PC-9 (cell line): ENCODE results near the gene GPR142. TPM values are rescaled to one million over a fixed set of nuclear protein-coding genes. Genes with fewer than 3 reads are reported as not detected.

ENCODE experiments used
- Bru-seq: library from RNA; stranded (reverse); fragments of 400-500 nt; gene quantifications from one replicate; lab custom pipeline; 2021; lab: Mats Ljungman, UMichigan
- BruChase-seq, 2 experiments: library from RNA; stranded (reverse); fragments of 400-500 nt; gene quantifications; one replicate each; lab custom pipeline; 2021; lab: Mats Ljungman, UMichigan
- BruUV-seq: library from RNA; stranded (reverse); fragments of 400-500 nt; replicated peaks from 2 replicates; lab custom pipeline; 2021; lab: Mats Ljungman, UMichigan
- CTCF ChIA-PET: fragments of 300-600 bp; sonication (Branson Sonifier 250); formaldehyde crosslinking; loops from one replicate; lab custom pipeline; 2022; ENCODE audit warnings: antibody characterized with exemption; lab: Charles Lee
- POLR2A ChIA-PET: fragments of 300-600 bp; sonication (Branson Sonifier 250); formaldehyde crosslinking; loops from one replicate; lab custom pipeline; 2022; ENCODE audit warnings: antibody characterized with exemption; ENCODE audit not compliant: unreplicated experiment; lab: Charles Lee
- DNase-seq, 2 experiments: peaks; one replicate each; pipeline versions ENCODE4 v3.0.0 to v3.0.0-alpha.2; 2015 to 2022; ENCODE audit warnings: mixed read lengths in 1 of 2
- H2AFZ ChIP-seq: fragments of 200-600 bp; sonication (generic); 2 replicates; pipeline ENCODE4 v1.8.1; 2017; ENCODE audit warnings: antibody characterized with exemption
- H3F3A ChIP-seq: fragments of 200-600 bp; sonication (generic); 2 replicates; pipeline ENCODE4 v1.8.1; 2017; ENCODE audit warnings: antibody characterized with exemption, mild to moderate bottlenecking, low read depth; ENCODE audit not compliant: insufficient read depth
- H3K27ac ChIP-seq: fragments of 200-600 bp; sonication (generic); 2 replicates; pipeline ENCODE4 v1.6.1; 2016; ENCODE audit warnings: mixed run types
- H3K27me3 ChIP-seq: fragments of 200-600 bp; sonication (generic); 2 replicates; pipeline ENCODE4 v1.6.1; 2016; ENCODE audit warnings: low read depth, mixed run types; ENCODE audit not compliant: insufficient read depth
- H3K36me3 ChIP-seq: fragments of 200-600 bp; sonication (generic); 2 replicates; pipeline ENCODE4 v1.6.1; 2016; ENCODE audit warnings: low read depth, mixed run types
- H3K4me1 ChIP-seq: fragments of 200-600 bp; sonication (generic); replicated peaks from 2 replicates; pipeline ENCODE4 v1.6.1; 2016; ENCODE audit warnings: mixed run types; ENCODE audit not compliant: insufficient read depth
- H3K4me2 ChIP-seq: fragments of 200-600 bp; sonication (generic); 2 replicates; pipeline ENCODE4 v1.6.1; 2017; ENCODE audit warnings: mixed run types
- H3K4me3 ChIP-seq: fragments of 200-600 bp; sonication (generic); 2 replicates; pipeline ENCODE4 v1.6.1; 2016; ENCODE audit warnings: mixed run types
- H3K79me2 ChIP-seq: fragments of 200-600 bp; sonication (generic); 2 replicates; pipeline ENCODE4 v1.6.1; 2017; ENCODE audit warnings: low read depth, mixed run types
- H3K9me2 ChIP-seq: fragments of 200-600 bp; sonication (generic); 2 replicates; pipeline ENCODE4 v1.8.1; 2017; ENCODE audit warnings: mild to moderate bottlenecking; ENCODE audit not compliant: insufficient read depth
- H3K9me3 ChIP-seq: fragments of 200-600 bp; sonication (generic); 2 replicates; pipeline ENCODE4 v1.8.1; 2016; ENCODE audit warnings: low read depth; ENCODE audit not compliant: insufficient read depth
- H4K20me1 ChIP-seq: fragments of 200-600 bp; sonication (generic); 2 replicates; pipeline ENCODE4 v1.8.1; 2017; ENCODE audit not compliant: insufficient read depth
- CTCF ChIP-seq: fragments of 200-600 bp; sonication (generic); conservative IDR thresholded peaks from 2 replicates; pipeline ENCODE4 v1.6.1; 2017; ENCODE audit warnings: mixed run types, antibody characterized with exemption, mild to moderate bottlenecking, moderate library complexity
- EZH2 ChIP-seq: fragments of 200-600 bp; sonication (generic); IDR thresholded peaks from 2 replicates; pipeline ENCODE4 v1.8.0; 2017; ENCODE audit warnings: antibody characterized with exemption, low read depth
- intact Hi-C: fragments of 100-400 bp; cut with micrococcal nuclease; formaldehyde crosslinking; loops from one replicate; pipeline ENCODE4 v1.10.0; 2022; ENCODE audit not compliant: unreplicated experiment
- long read RNA-seq: library from polyadenylated mRNA; stranded (forward); transcript quantifications from one replicate; pipeline ENCODE4 v2.0.0, GENCODE V29; 2022
- total RNA-seq: library from RNA; stranded (reverse); gene quantifications from 2 replicates; pipeline ENCODE4 v1.2.3, GENCODE V29; 2021

The GPR142 gene, protein sequence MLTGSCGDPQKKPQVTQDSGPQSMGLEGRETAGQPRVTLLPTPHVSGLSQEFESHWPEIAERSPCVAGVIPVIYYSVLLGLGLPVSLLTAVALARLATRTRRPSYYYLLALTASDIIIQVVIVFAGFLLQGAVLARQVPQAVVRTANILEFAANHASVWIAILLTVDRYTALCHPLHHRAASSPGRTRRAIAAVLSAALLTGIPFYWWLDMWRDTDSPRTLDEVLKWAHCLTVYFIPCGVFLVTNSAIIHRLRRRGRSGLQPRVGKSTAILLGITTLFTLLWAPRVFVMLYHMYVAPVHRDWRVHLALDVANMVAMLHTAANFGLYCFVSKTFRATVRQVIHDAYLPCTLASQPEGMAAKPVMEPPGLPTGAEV
- not detected in 2 replicates for total RNA-seq
- Bru-seq, nascent RNA, result not detected
- not detected for BruChase-seq, experiment 1, labeled RNA remaining after a 2-hour chase
- BruChase-seq, experiment 2, labeled RNA remaining after a 6-hour chase, result not detected
- long read RNA-seq, result 0 reads

- intact Hi-C loops, result loop anchor here (5.0 kb wide), 2 partner anchors 155 to 500 kb away; partner anchors contain the start of gene TTYH2
- TF ChIP-seq EZH2 (no peak), CTCF (no peak)
- CTCF ChIA-PET, result interaction anchor here (1.7 kb wide), 1 partner anchor 12 kb away, joined by 7 read pairs; no protein-coding TSS in a partner anchor
- POLR2A ChIA-PET, result no interaction called here
- Histone ChIP-seq H3K9me2 (no peaks in the 10 kb centered on the region), H3F3A (no peaks in the 10 kb centered on the region), H3K79me2 (no peaks in the 10 kb centered on the region), H3K36me3 (no peaks in the 10 kb centered on the region), H3K4me3 (no peak within 1 kb of the TSS), H3K27ac (no peak within 1 kb of the TSS), H3K4me2 (no peak within 1 kb of the TSS), H4K20me1 (no peaks in the 10 kb centered on the region), H3K4me1 (no peaks in the 10 kb centered on the region), H2AFZ (no peak within 1 kb of the TSS), H3K27me3 (peaks cover 83% of the 10 kb centered on the region), H3K9me3 (no peaks in the 10 kb centered on the region)
- DNase-seq, result no peak
- BruUV-seq, result no TSS peak
Observed at GRCh38 chr17:74367206-74367605, at the start of gene GPR142. GPR142 (plus strand) TSS chr17:74367506; CDS start chr17:74369541, 2,035 bp downstream.

- H4K20me1 ChIP-seq, result no peaks in the 10 kb centered on the region
- no peaks in the 10 kb centered on the region for H3F3A ChIP-seq
- no peak overlapping the region for H3K4me3 ChIP-seq
- H3K4me2 ChIP-seq, result no peak overlapping the region
- H3K36me3 ChIP-seq, result no peaks in the 10 kb centered on the region
- H2AFZ ChIP-seq, result no peak overlapping the region
- H3K79me2 ChIP-seq, result no peaks in the 10 kb centered on the region
- TF ChIP-seq CTCF (no peak), EZH2 (no peak)
- H3K9me2 ChIP-seq, result no peaks in the 10 kb centered on the region
- H3K4me1 ChIP-seq, result no peaks in the 10 kb centered on the region
- intact Hi-C loops, result no loop called here
- BruUV-seq, result no TSS peak
- ChIA-PET POLR2A (no interaction called here), CTCF (no interaction called here)
- no peak overlapping the region for H3K27ac ChIP-seq
- no peak for DNase-seq
- no peaks in the 10 kb centered on the region for H3K9me3 ChIP-seq
- H3K27me3 ChIP-seq, result peaks cover 93% of the 10 kb centered on the region
Observed at GRCh38 chr17:74318391-74318790, 48.9 kb upstream of the GPR142 start.

DNA sequence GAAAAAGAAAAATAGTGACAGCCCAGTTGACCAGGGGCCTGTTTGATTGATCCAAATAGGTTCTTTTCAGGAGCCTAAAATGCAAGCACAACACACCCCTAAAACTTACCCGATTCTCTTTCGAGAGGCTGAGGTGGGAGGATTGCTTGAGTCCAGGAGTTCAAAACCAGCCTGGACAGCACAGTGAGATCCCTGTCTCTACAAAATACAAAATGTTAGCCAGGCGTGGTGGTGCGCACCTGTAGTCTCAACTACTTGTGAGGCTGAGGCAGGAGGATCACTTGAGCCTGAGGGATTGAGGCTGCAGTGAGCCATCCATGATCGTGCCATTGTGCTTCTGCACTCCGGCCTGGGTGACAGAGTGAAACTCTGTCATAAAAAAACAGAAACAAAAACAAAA is 42.8 kb upstream of the GPR142 start:
- Histone ChIP-seq H3K4me2 (no peak overlapping the region), H2AFZ (no peak overlapping the region), H3K36me3 (no peaks in the 10 kb centered on the region), H4K20me1 (no peaks in the 10 kb centered on the region), H3K79me2 (no peaks in the 10 kb centered on the region), H3K27me3 (peaks cover 61% of the 10 kb centered on the region), H3K9me3 (no peaks in the 10 kb centered on the region), H3F3A (no peaks in the 10 kb centered on the region), H3K4me3 (no peak overlapping the region), H3K4me1 (no peaks in the 10 kb centered on the region), H3K27ac (no peak overlapping the region), H3K9me2 (no peaks in the 10 kb centered on the region)
- POLR2A ChIA-PET, result no interaction called here
- CTCF ChIA-PET, result no interaction called here
- no TSS peak for BruUV-seq
- TF ChIP-seq CTCF (no peak), EZH2 (no peak)
- intact Hi-C loops, result no loop called here
- no peak for DNase-seq
